HEK293 (cell line): ENCODE results near the gene CYP27A1.

Source experiments
- CTCF ChIA-PET: fragments of 350-600 bp; formaldehyde crosslinking; extraction: SDS; loops from one replicate; lab custom pipeline; 2021; ENCODE audit warnings: antibody characterized with exemption; lab: Yijun Ruan, JAX
- POLR2A ChIA-PET: fragments of 300-600 bp; formaldehyde crosslinking; extraction: SDS; loops from one replicate; lab custom pipeline; 2020; ENCODE audit warnings: antibody characterized with exemption, inconsistent platforms; lab: Yijun Ruan, JAX
- H3K27ac ChIP-seq: fragments of 200-500 bp; sonication (Bioruptor generic); 2 replicates; pipeline ENCODE4 v1.5.1; 2014; ENCODE audit warnings: low read depth, low read length, control low read depth, inconsistent platforms; ENCODE audit errors: extremely low read depth
- H3K36me3 ChIP-seq, 2 experiments: fragments of 200-500 bp in 1 of 2; sonication (Bioruptor generic) in 1 of 2; 1 replicate in 1 of 2; 2 replicates in 1 of 2; pipeline ENCODE4 v1.5.1; 2014 to 2017; ENCODE audit warnings: inconsistent platforms in 2 of 2, low read length in 2 of 2; ENCODE audit not compliant: control insufficient read depth in 2 of 2, insufficient read depth in 1 of 2
- H3K4me1 ChIP-seq: fragments of 200-500 bp; sonication (Bioruptor generic); 2 replicates; pipeline ENCODE4 v1.5.1; 2014; ENCODE audit warnings: mild to moderate bottlenecking, low read length, inconsistent platforms; ENCODE audit not compliant: control insufficient read depth, insufficient read depth
- H3K4me3 ChIP-seq: 2 replicates; pipeline ENCODE4 v1.5.1; 2011; ENCODE audit warnings: low read depth, mild to moderate bottlenecking, control low read depth, low read length, moderate library complexity
- H3K9me3 ChIP-seq: fragments of 200-500 bp; sonication (Bioruptor generic); 2 replicates; pipeline ENCODE4 v1.5.1; 2014; ENCODE audit warnings: low read depth, low read length, inconsistent platforms; ENCODE audit not compliant: control insufficient read depth, insufficient read depth
- BCL11B ChIP-seq: fragments of 450-650 bp; formaldehyde crosslinking; IDR thresholded peaks from 2 replicates; pipeline ENCODE4 v1.5.1; 2016; ENCODE audit warnings: low read depth, missing biosample characterization, missing genetic modification characterization
- MYNN ChIP-seq: fragments of 450-650 bp; formaldehyde crosslinking; IDR thresholded peaks from 2 replicates; pipeline ENCODE4 v1.5.1; 2016; ENCODE audit warnings: missing biosample characterization, missing genetic modification characterization, borderline replicate concordance
- MZF1 ChIP-seq: fragments of 450-650 bp; formaldehyde crosslinking; IDR thresholded peaks from 2 replicates; pipeline ENCODE4 v1.5.1; 2017; ENCODE audit warnings: missing biosample characterization, missing genetic modification characterization, borderline replicate concordance
- OVOL3 ChIP-seq: fragments of 450-650 bp; formaldehyde crosslinking; IDR thresholded peaks from 2 replicates; pipeline ENCODE4 v1.5.1; 2016; ENCODE audit warnings: missing biosample characterization, missing genetic modification characterization
- SCRT2 ChIP-seq: fragments of 450-650 bp; formaldehyde crosslinking; IDR thresholded peaks from 2 replicates; pipeline ENCODE4 v1.5.1; 2016; ENCODE audit warnings: missing biosample characterization, missing genetic modification characterization
- SP2 ChIP-seq: fragments of 450-650 bp; formaldehyde crosslinking; IDR thresholded peaks from 2 replicates; pipeline ENCODE4 v1.5.1; 2016; ENCODE audit warnings: missing biosample characterization, missing genetic modification characterization
- ZFHX2 ChIP-seq: fragments of 450-650 bp; formaldehyde crosslinking; conservative IDR thresholded peaks from 2 replicates; pipeline ENCODE4 v1.5.1; 2016; ENCODE audit warnings: missing biosample characterization, missing genetic modification characterization
- ZIC2 ChIP-seq: fragments of 450-650 bp; formaldehyde crosslinking; IDR thresholded peaks from 2 replicates; pipeline ENCODE4 v1.5.1; 2016; ENCODE audit warnings: missing biosample characterization, missing genetic modification characterization
- ZNF10 ChIP-seq: fragments of 450-650 bp; formaldehyde crosslinking; IDR thresholded peaks from 2 replicates; pipeline ENCODE4 v1.5.1; 2017; ENCODE audit warnings: missing biosample characterization, missing genetic modification characterization
- ZNF112 ChIP-seq: fragments of 450-650 bp; formaldehyde crosslinking; IDR thresholded peaks from 2 replicates; pipeline ENCODE4 v1.5.0; 2017; ENCODE audit warnings: missing biosample characterization, missing genetic modification characterization
- ZNF174 ChIP-seq: fragments of 450-650 bp; formaldehyde crosslinking; IDR thresholded peaks from 2 replicates; pipeline ENCODE4 v1.5.0; 2017; ENCODE audit warnings: missing biosample characterization, mild to moderate bottlenecking, missing genetic modification characterization
- ZNF561 ChIP-seq: fragments of 450-650 bp; IDR thresholded peaks from 2 replicates; pipeline ENCODE4 v1.5.1; 2018; ENCODE audit warnings: missing biosample characterization, missing genetic modification characterization, borderline replicate concordance
- ZNF596 ChIP-seq: fragments of 450-650 bp; IDR thresholded peaks from 2 replicates; pipeline ENCODE4 v1.5.0; 2018; ENCODE audit warnings: missing biosample characterization, mild to moderate bottlenecking, missing genetic modification characterization, moderate library complexity
- ZNF600 ChIP-seq: fragments of 450-650 bp; formaldehyde crosslinking; IDR thresholded peaks from 2 replicates; pipeline ENCODE4 v1.5.1; 2016; ENCODE audit warnings: missing biosample characterization, missing genetic modification characterization
- ZNF664 ChIP-seq: fragments of 450-650 bp; formaldehyde crosslinking; IDR thresholded peaks from 2 replicates; pipeline ENCODE4 v1.5.1; 2016; ENCODE audit warnings: missing biosample characterization, missing genetic modification characterization
- ZNF692 ChIP-seq: fragments of 450-650 bp; formaldehyde crosslinking; IDR thresholded peaks from 2 replicates; pipeline ENCODE4 v1.5.1; 2016; ENCODE audit warnings: missing biosample characterization, missing genetic modification characterization
- ZXDB ChIP-seq: fragments of 450-650 bp; formaldehyde crosslinking; IDR thresholded peaks from 2 replicates; pipeline ENCODE4 v1.5.1; 2016; ENCODE audit warnings: missing biosample characterization, missing genetic modification characterization
- TF ChIP-seq, protein P1 (sequence below): fragments of 450-650 bp; formaldehyde crosslinking; IDR thresholded peaks from 2 replicates; pipeline ENCODE4 v1.5.1; 2016; ENCODE audit warnings: missing biosample characterization, missing genetic modification characterization
- TF ChIP-seq, protein P2 (sequence below): fragments of 450-650 bp; formaldehyde crosslinking; optimal IDR thresholded peaks from 2 replicates; pipeline ENCODE3; 2016; ENCODE audit warnings: missing biosample characterization, mild to moderate bottlenecking, missing genetic modification characterization
- TF ChIP-seq, protein P3 (sequence below): fragments of 450-650 bp; formaldehyde crosslinking; IDR thresholded peaks from 2 replicates; pipeline ENCODE4 v1.5.1; 2016; ENCODE audit warnings: missing biosample characterization, missing genetic modification characterization

The CYP27A1 gene

GRCh38 chr2:218743068-218743467 is 38.9 kb upstream of the CYP27A1 start:
- ChIA-PET CTCF (interaction anchor here (1.3 to 1.7 kb wide), 3 partner anchors 16 to 104 kb away, joined by 4 to 7 read pairs (median 5); no protein-coding TSS in a partner anchor), POLR2A (no interaction called here)
- Histone ChIP-seq H3K9me3 (no peaks in the 10 kb centered on the region), H3K4me1 (no peaks in the 10 kb centered on the region), H3K4me3 (no peak overlapping the region), H3K36me3 (peaks cover 32 to 90% of the 10 kb centered on the region in 2 experiments), H3K27ac (no peak overlapping the region)
- TF ChIP-seq, protein P1, sequence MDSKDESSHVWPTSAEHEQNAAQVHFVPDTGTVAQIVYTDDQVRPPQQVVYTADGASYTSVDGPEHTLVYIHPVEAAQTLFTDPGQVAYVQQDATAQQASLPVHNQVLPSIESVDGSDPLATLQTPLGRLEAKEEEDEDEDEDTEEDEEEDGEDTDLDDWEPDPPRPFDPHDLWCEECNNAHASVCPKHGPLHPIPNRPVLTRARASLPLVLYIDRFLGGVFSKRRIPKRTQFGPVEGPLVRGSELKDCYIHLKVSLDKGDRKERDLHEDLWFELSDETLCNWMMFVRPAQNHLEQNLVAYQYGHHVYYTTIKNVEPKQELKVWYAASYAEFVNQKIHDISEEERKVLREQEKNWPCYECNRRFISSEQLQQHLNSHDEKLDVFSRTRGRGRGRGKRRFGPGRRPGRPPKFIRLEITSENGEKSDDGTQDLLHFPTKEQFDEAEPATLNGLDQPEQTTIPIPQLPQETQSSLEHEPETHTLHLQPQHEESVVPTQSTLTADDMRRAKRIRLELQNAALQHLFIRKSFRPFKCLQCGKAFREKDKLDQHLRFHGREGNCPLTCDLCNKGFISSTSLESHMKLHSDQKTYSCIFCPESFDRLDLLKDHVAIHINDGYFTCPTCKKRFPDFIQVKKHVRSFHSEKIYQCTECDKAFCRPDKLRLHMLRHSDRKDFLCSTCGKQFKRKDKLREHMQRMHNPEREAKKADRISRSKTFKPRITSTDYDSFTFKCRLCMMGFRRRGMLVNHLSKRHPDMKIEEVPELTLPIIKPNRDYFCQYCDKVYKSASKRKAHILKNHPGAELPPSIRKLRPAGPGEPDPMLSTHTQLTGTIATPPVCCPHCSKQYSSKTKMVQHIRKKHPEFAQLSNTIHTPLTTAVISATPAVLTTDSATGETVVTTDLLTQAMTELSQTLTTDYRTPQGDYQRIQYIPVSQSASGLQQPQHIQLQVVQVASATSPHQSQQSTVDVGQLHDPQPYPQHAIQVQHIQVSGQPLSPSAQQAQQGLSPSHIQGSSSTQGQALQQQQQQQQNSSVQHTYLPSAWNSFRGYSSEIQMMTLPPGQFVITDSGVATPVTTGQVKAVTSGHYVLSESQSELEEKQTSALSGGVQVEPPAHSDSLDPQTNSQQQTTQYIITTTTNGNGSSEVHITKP (tag by site-specific recombination): no peak
- TF ChIP-seq, protein P2, sequence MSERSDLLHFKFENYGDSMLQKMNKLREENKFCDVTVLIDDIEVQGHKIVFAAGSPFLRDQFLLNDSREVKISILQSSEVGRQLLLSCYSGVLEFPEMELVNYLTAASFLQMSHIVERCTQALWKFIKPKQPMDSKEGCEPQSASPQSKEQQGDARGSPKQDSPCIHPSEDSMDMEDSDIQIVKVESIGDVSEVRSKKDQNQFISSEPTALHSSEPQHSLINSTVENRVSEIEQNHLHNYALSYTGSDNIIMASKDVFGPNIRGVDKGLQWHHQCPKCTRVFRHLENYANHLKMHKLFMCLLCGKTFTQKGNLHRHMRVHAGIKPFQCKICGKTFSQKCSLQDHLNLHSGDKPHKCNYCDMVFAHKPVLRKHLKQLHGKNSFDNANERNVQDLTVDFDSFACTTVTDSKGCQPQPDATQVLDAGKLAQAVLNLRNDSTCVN: no peak
- TF ChIP-seq ZNF561 (tag by site-specific recombination) (no peak), OVOL3 (no peak), MZF1 (tag by site-specific recombination) (no peak)

- no peaks in the 10 kb centered on the region for H3K9me3 ChIP-seq
- ChIA-PET POLR2A (no interaction called here), CTCF (interaction anchor here (0.7 to 1.5 kb wide), 3 partner anchors 23 to 103 kb away, joined by 4 to 7 read pairs (median 4); no protein-coding TSS in a partner anchor)
- H3K36me3 ChIP-seq: peaks cover 39 to 90% of the 10 kb centered on the region in 2 experiments
- H3K27ac ChIP-seq: no peak overlapping the region
- TF ChIP-seq BCL11B (tag by site-specific recombination) (no peak), ZNF561 (tag by site-specific recombination) (no peak), ZFHX2 (tag by site-specific recombination) (no peak), ZXDB (tag by site-specific recombination) (no peak), SCRT2 (no peak), ZNF174 (tag by site-specific recombination) (no peak), ZNF600 (tag by site-specific recombination) (no peak), ZNF692 (no peak), SP2 (tag by site-specific recombination) (no peak), ZNF10 (tag by site-specific recombination) (no peak), MYNN (tag by site-specific recombination) (no peak), ZNF664 (tag by site-specific recombination) (no peak), ZIC2 (tag by site-specific recombination) (no peak), ZNF112 (tag by site-specific recombination) (no peak), ZNF596 (tag by site-specific recombination) (no peak)
- TF ChIP-seq, protein P3, sequence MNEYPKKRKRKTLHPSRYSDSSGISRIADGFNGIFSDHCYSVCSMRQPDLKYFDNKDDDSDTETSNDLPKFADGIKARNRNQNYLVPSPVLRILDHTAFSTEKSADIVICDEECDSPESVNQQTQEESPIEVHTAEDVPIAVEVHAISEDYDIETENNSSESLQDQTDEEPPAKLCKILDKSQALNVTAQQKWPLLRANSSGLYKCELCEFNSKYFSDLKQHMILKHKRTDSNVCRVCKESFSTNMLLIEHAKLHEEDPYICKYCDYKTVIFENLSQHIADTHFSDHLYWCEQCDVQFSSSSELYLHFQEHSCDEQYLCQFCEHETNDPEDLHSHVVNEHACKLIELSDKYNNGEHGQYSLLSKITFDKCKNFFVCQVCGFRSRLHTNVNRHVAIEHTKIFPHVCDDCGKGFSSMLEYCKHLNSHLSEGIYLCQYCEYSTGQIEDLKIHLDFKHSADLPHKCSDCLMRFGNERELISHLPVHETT (tag by site-specific recombination): no peak
- no peaks in the 10 kb centered on the region for H3K4me1 ChIP-seq
- H3K4me3 ChIP-seq: no peak overlapping the region
Observed at GRCh38 chr2:218744615-218745014, 37.3 kb upstream of the CYP27A1 start.
